Measurements from ENCODE around the gene TSPAN15. TPM values are rescaled to one million over a fixed set of nuclear protein-coding genes. Genes with fewer than 3 reads are reported as not detected.
"Not testable (repeated sequence)": the region's sequence is repeated elsewhere in the genome, so short reads cannot be mapped to it uniquely, and the experiment has no call there.

TSPAN15 gene
- polyA plus RNA-seq, 12 donors, result 38.6 to 92.3 (median 71.5) TPM; not detected in 1

DNA sequence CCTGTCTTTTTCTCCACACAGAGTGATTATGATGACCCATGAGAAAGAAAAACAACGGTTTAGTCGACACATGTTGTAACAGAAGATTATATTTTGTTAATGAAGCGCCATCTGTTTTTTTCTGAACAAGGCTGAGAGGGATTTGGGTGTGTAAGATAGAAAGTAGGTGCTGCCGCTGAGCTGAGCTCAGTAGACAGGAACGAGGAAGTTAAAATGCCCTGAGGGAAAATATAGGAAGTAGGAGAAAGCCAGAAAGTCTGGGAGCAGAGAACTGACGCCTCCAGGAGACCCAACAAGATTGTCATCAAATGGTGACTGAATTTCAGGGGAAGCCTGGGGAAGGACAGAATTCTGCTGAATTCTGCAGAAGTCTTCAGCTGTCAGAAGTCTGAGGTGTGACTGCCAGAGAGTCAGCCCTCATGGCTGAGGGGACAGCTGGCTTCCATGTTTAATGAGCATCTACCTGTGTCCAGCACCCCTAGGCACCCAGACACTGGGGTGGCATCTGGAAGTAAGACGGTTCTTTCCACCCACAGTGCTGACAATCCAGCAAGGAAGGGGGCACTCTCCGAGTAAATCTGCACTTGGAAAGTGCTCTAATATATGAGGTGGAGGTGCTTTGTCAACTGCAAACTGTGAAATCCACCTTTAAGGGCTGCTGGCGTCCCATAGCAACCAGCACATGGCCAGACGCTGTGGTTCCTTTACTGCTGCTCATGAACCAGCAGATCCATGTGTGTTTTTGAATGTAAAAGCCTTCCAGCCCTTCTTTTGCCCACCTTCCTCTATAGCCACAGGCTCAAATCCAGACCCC, 12.5 kb upstream of the TSPAN15 start:
- DNase-seq, result no peak

DNA sequence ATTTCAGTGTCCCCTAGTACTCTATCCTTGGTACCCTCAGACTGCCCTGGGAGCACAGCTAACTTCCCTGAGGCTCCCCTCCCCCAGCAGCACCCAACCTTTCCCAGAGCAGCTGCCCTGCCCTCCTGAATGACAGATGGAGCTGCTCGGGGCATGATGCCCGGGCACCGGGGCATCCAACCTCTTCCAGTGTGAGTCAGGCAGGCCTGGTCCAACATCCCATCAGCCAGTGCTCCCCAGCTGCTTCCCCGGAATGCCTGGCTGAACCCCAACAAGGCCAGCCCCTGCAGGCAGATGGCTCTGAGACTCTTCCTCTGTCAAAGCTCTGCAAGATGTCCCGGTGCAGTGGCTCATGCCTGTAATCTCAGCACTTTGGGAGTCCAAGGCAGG, 11.9 kb upstream of the TSPAN15 start:
- DNase-seq, result peak; percentile 45

DNA sequence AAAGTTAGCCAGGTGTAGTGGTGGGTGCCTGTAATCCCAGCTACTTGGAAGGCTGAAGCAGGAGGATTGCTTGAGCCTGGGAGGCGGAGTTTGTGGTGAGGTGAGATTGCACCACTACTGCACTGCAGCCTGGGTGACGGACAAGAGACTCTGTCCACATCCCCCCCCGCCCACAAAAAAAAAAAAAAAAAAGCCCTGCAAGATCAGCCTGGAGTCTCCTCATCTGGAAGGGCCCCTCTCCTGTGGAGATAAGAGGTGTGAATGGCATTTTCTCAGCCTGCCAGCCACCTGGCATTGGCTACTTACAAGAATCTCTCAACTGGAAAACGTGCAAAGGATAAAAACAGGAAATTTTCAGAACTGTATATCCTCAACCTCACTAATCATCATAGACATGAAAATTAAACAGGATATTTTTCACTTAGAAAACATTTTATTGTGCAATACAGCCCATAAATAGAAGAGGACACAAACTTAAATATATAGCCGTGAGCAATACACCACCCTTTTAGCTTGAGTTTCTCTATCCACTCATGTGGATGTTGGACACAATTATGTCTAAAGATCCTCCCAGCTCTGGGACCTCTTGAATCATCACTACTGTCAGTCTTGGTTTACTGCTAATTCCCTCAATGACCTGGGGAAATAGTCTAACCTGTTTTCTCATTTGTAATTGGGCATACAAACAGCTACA, 11.3 kb upstream of the TSPAN15 start:
- no peak for DNase-seq

DNA sequence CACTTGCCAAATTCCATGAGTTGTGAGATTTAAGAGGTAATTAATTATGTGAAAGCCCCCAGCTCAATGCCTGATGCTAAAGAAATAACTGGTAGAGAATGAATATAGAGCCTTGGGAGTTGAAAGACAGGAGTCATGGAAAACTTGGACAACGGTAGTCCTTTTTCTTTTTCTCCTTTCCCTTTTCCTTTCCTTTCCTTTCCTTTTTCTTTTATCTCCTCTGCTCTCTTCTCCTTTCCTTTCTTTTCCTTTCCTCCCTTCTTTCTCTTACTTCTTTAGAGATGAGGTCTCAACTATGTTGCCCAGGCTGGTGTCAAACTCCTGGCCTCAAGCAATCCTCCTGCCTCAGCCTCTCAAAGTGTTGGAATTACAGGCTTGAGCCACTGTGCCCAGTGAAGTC, 7.9 kb upstream of the TSPAN15 start:
- DNase-seq, result no peak

DNA sequence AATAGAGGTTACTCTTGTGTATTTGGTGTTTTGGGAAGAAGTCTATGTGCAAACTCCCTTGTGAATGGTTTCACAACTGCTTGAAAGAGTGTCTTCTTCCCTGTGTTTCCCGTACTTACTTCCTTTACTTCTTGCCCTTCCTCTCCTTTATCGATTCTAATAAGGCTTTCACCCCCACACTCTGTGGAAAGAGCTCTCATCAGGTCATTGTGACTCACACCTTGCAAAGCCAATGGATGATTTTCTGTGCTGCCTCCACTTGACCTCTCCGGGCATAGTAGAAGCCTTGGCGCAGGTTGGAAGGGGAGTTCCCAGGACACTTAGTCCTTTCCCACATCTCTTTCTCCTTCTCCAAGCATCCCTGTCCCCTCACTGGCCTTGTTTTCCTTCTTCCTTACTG, 6.2 kb upstream of the TSPAN15 start:
- DNase-seq, result no peak

DNA sequence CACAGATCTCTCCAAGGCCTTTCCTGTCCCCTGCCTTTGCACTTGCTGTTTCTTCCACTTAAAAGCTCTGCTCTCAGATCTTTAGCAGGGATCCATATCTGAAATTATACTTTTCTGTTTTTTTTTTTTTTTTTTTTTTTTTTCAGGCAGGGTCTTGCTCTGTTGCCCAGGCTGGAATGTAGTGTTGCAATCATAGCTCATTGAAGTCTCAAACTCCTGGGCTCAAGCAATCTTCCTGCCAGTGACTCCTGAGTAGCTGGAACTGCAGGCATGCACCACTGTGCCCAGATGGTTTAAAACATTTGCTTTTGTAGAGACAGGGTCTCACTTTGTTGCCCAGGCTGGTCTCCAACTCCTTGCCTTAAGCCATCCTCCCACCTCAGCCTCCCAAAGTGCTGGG, 5.0 kb upstream of the TSPAN15 start:
- no peak for DNase-seq

DNA sequence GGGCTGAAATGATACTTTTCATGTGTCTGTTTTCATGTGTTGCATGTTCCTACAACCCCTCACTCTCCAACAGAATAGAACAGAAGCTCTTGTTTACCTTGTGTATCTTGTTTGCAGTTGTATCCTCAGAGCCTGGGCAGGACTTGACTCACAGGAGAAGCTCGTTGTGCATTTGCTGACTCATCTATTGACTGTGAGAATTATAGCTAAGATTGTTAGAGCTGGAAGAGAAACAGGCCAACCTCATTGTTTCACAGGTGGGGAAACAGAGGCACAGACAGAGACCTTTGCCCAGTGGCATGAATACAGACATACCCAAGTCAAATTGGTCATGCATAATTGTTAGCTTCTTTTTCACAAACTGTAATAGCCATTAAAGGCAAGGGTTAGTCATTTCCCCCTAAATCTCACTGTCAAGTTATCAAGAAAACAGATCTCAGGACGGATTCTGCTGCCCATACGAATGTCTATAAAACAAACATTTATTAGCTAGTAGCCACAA, 4.6 kb upstream of the TSPAN15 start:
- DNase-seq, result no peak

DNA sequence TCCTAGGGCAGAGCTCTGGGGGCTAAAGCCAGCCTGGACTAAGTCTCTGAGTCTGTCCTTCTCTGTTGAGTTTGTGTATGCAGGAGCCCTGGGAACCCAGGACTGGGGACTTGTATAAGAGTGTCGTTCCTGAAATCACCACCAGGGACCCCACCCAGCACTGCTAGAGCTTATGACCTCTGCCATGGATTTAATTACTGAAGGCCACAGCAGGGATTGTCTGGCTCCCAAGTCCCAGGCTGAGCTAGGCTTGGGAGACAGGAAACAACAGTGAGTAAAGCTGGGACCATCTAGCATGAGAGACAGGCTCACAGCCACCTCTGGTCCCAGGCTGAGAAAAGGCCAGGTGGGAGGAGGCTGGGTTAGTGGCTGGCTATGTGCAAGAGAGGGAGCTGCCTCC, 1.4 kb upstream of the TSPAN15 start:
- DNase-seq, result no peak

DNA sequence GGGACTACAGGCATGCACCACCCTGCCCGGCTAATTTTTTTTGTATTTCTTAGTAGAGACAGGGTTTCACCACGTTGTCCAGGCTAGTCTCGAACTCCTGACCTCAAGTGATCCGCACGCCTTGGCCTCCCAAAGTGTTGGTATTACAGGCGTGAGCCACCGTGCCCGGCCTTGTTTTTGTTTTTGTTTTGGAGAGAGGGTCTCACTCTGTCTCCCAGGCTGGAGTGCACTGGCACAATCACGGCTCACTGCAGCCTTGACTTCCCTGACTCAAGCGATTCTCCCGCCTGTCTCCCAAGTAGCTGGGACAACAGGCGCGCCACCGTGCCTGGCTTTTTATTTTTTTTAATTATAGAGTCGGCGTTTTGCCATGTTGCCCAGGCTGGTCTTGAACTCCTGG, 870 bp upstream of the TSPAN15 start:
- DNase-seq, result not testable (repeated sequence)

DNA sequence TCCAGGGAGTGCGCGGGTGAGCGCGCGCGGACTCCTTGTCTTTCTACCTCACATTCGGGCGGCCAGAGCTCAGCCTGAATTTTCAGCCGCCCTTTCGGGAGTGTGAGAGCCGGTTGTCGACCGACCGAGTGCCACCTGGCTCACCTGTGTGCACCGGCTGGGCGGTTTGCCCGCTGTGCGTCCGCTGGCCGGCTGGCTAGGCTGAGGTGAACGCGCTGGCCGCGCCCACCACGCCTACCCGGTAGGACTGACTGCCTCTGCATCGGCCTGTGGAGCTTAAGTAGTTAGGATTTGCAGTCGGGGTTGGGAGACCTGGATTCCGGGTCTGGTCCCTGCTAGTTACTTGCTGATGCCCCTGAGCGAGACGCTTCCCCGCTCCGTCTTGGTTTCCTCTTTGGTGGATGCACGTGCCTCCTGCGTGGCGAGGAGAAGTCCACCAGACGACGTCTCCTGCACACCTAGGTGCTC, 553 bp downstream of the TSPAN15 start:
- DNase-seq, result no peak

DNA sequence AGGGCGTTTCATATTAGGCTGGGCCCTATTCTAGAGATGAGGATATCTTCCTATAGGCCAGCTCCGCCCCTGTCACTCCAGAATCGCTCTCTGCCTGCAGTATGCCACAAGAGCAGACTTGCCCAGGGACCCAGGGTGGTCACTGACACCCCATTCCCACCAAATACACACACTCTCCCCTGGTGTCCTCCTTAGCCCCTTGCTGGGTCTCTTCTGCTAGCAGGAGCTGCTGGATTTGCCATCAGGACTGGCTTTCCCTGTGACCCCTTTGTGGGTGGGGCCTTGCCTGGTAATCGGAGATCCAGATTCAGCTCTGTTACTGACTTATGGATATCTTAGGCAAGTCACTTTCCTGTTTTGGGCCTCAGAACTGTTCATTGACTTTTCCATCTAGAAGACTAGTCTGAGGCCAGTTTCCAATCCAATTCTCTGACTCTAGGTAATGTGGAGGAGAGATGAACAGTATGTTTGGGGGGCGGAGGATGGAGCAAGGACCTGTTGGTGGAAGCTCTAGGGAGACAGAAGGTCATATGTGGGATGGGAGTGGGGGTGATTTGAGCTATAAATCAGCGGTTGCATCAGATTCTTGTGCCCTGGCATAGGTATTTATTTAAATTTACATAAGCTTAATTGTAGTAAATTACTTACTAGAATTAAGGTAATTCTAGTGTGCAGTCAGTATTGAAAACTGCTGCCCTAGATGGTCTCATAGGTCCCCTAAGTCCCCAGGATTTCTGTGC, 1.6 kb downstream of the TSPAN15 start:
- DNase-seq, result no peak

DNA sequence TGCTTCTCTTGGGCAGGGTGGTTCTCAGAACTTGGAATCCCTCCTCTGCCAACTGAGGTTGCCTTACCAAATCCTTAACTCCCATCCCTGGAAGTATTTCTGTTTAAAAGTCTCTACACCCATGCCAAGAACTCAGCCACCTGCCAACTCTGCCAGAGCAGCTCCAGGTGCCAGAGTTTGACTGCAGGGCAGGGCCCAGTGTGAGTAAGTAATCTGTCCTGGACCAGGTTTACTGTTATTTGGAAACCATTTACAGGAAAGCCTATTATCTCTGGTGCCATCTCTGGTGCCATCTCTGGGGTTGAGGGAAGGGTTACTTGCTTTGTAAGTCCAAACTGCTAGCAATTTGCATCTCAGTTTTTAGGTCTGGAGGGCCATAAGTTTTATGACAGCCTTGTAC, 2.5 kb downstream of the TSPAN15 start:
- DNase-seq, result no peak

DNA sequence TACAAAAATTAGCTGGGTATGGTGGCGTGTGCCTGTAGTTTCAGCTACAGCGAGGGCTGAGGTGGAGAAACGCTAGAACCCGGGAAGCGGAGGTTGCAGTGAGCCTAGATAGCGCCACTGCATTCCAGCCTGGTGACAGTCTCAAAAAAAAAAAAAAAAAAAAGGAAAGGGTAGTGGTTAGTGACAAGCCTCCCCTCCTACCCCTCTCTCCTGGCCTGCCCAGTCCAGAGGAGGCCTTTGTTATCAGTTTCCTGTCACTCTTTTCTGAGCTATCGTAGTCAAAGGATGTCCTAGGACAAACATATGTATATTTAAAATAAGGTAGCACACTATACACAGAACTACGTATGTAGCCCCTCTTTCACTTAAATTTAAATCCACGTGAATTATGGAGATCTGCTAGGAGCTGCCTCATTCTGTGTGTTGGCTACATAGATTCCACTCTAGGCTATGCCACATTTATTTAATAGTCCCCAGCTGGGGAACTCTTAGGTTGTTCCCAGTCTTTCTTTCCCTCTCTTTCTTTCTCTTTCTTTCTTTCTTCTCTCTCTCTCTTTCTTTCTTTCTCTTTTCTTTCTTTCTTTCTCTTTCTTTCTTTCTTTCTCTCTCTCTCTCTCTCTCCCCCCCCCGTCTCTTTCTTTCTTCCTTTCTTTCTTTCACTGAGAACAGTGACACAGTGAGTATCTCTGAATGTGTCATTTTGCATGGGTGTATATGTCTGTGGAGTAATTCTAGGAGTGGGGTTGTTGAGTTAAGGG, 3.9 kb downstream of the TSPAN15 start:
- DNase-seq, result no peak

DNA sequence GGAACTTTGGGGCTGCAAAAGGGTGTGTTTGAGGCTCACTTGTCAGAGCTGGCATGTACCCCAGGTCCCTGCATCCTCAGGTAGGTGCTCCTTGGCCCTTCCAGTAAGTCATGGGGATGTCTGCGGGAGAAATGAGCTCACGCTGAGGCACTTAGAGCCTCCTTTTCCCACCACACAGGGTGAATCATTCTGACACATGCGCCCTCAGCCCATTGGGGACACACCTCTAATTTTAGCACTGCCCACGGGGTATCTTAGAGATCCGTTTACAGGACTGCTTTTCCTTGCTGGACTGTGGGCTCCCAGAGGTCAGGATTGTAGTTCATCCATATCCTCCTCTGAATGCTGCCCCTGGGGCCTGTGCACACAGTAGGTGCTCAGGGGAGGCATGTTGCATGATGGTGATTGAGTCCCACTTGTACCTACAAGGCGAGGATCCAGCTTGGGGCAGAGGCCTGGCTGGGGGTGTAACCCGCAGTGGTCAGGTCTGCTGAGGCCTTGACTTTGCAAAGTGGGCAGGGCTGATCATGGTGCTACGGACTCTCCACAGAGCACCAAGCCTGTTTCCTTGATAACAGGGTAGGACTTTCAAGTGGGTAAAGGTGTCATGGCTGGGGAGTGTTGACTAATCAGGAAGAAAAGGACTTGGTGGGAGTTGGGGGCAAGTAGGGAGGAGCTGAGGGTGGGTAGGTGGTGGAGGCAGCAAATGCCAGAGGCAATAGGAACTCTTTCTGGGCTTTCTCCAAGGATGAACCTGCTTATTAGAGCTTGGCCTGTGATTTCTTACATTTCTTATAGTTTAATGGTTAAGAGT, 5.8 kb downstream of the TSPAN15 start:
- no peak for DNase-seq

DNA sequence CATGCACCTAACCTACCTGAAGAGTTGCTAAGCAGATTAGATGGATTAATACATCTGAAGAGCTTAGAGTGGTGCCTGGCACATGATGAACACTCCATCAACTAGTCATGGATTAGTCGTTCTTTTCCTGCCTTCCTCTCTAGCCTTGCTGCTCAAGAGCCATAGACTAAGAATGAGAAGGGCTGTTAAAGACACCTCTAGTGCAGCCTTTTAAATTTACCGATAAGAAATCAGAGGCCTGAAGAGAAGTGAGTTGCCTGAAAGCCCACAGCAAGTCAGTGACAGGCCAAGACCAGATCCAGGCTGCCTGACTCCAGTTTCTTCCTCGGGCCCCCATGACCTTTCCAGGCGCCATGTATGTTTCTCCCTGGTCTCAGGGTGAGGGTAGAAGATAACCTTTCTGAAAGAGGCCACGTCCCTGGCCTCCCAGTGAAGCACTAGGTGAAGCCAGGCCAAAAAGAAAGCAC, 6.5 kb downstream of the TSPAN15 start:
- DNase-seq, result no peak

DNA sequence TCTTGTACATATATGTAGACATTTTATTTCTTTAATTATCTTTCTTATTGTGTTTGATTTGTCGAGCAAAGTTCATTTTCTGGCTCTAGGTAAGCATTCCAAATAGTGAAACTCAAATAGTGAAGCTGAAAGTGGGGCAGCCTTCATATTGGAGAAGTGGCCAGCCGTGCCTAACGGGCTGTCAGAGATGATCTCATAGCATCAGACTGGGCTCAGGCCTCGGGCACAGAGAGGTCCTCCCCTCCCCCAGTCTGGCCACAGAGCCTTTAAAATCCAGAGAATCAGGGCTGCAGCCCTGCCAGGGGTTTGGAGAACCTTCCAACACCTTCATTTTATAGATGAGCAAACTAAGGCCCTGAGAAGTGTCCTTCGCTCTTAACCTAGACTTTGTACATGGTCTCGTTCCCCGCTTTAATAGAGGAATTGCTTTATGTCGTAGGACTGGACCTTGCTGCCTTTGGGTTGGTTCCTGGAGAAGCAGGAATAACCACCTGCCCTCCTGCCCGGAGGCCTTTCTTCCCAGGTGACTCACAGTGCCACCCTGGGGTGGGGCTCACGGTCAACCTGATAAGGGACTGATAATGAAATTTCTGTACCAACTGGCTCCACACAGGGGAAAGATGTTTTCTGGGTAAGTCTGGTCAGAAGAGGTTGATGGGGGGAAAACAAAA, 7.3 kb downstream of the TSPAN15 start:
- no peak for DNase-seq

DNA sequence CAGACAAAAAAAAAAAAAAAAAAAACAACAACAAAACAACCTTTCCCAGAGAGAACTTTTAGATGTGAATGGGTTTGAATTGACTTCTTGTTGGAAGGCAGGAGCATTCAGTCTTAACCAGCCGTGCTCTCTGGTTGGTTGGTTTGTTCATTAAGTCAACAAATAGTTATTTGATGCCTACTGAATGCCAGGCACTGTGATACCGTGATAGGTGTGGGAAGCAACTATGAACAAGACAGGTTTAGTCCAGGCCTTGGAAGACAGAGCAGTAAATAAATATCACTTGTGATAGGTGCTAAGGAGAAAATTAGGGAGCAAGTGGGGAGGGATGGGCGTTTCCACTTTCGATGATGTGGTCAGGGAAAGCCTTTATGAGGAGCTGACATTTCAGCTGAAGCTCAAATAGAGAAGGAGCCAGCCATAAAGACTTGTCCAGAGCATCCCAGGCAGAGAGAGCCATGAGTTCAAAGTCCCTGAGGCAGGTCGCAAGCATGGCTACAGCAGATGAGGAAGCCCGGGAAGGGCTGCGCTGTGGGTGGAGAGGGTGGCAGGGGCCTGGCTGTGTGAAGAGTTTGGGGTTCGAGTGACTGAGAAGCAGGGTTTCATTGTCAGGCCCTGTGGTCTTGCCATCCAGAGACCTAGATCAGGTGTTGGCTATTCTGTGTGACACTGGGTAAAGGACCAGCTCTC, 8.0 kb downstream of the TSPAN15 start:
- DNase-seq, result no peak

DNA sequence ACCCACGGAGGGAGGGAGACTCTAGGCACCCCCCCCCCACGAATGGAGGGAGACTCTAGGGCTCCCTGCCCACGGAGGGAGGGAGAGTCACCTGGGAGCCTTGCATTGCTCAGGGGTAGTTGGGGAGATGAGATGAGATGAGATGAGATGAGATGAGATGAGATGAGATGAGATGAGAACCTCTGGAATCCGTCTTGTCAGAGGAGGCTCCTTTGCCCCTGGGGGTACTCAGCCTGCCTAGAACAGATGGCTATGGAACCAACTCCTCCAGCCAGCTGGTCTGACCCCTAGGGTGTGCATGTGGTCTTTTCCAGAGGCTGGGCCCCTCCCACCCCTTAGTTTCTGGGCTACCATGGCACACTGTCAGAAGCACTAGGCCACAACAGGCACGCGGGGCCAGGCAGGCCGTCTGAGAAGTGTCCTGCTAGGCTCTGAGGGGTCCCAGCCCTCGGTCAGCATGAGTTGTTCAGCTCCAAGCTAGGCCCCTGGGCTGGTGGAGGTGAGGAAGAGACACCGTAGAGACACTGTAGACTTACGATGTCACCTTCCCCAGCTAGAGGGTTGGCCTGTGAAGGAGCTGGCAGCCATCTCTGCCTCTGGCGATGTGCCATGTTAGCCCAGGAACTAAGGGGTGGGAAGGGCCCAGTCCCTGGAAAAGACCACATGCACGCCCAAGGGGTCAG, 8.8 kb downstream of the TSPAN15 start:
- no peak for DNase-seq
